Measurements from ENCODE around the gene ROR1. TPM values are rescaled to one million over a fixed set of nuclear protein-coding genes. Genes with fewer than 3 reads are reported as not detected.

ROR1 gene
- total RNA-seq, 6 experiments from 2014 or later = 7.4 to 9.4 (median 8.9) TPM

DNA sequence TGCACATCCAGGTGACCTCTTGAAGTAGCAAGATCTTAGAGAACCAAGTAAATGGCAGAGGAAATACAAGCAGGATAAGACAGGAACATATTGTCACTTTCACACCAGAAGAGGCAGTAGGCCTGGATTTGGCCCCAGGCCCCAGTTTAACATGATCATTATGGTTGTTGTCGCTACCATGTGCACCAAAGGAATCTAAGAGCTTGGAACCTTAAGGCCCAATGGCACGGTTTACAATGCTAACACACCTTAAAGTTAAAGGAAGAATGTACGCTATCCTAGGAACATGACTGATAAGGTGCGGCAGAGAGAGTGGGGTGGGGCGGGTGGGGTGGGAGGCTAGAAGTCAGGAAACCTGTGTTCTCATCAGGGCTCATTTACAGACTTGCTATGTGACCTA lies 147.5 kb downstream of the ROR1 start:
- TF ChIP-seq, protein P1, sequence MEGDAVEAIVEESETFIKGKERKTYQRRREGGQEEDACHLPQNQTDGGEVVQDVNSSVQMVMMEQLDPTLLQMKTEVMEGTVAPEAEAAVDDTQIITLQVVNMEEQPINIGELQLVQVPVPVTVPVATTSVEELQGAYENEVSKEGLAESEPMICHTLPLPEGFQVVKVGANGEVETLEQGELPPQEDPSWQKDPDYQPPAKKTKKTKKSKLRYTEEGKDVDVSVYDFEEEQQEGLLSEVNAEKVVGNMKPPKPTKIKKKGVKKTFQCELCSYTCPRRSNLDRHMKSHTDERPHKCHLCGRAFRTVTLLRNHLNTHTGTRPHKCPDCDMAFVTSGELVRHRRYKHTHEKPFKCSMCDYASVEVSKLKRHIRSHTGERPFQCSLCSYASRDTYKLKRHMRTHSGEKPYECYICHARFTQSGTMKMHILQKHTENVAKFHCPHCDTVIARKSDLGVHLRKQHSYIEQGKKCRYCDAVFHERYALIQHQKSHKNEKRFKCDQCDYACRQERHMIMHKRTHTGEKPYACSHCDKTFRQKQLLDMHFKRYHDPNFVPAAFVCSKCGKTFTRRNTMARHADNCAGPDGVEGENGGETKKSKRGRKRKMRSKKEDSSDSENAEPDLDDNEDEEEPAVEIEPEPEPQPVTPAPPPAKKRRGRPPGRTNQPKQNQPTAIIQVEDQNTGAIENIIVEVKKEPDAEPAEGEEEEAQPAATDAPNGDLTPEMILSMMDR (IDR thresholded peaks at IDR 0.05) = no peak
- Mint-ChIP-seq H3K4me1 (ENCODE audit: low read depth) (peaks cover 39% of the 10 kb centered on the region), H3K4me3 (peak overlapping the region; percentile 53), H3K9me3 (0 out of 2 replicates have a peak, but pooled peaks cover 3% of the 10 kb centered on the region), H3K27me3 (ENCODE audit: insufficient read depth) (no peaks in the 10 kb centered on the region; the same call in 1 of the 2 replicates), H3K36me3 (ENCODE audit: low read depth) (peaks cover 6% of the 10 kb centered on the region; the same call in 1 of the 2 replicates), H3K27ac (peak overlapping the region; percentile 71)
- DNase-seq = no peak

- peaks cover 39% of the 10 kb centered on the region for H3K4me1 Mint-ChIP-seq (ENCODE audit: low read depth)
Measured at GRCh38 chr1:63921802-63922201, 148.0 kb downstream of the ROR1 start.

GRCh38 chr1:63922848-63923247 lies 149.0 kb downstream of the ROR1 start:
- Mint-ChIP-seq H3K4me3 (no peak overlapping the region), H3K27ac (no peak overlapping the region), H3K4me1 (ENCODE audit: low read depth) (peaks cover 33% of the 10 kb centered on the region), H3K9me3 (0 out of 2 replicates have a peak, but pooled peaks cover 4% of the 10 kb centered on the region), H3K36me3 (ENCODE audit: low read depth) (peaks cover 6% of the 10 kb centered on the region; the same call in 1 of the 2 replicates), H3K27me3 (ENCODE audit: insufficient read depth) (no peaks in the 10 kb centered on the region; the same call in 1 of the 2 replicates)
- TF ChIP-seq, protein P1 (IDR thresholded peaks at IDR 0.05) = no peak
- no peak for DNase-seq

More at GRCh38 chr1:63921802-63922201, 148.0 kb downstream of the ROR1 start:
- Mint-ChIP-seq H3K36me3 (ENCODE audit: low read depth) (peaks cover 6% of the 10 kb centered on the region; the same call in 1 of the 2 replicates), H3K4me3 (no peak overlapping the region), H3K9me3 (0 out of 2 replicates have a peak, but pooled peaks cover 4% of the 10 kb centered on the region), H3K27me3 (ENCODE audit: insufficient read depth) (no peaks in the 10 kb centered on the region; the same call in 1 of the 2 replicates), H3K27ac (no peak overlapping the region)
- TF ChIP-seq, protein P1 (IDR thresholded peaks at IDR 0.05) = no peak
- no peak for DNase-seq

- H3K27ac Mint-ChIP-seq = no peak overlapping the region
Measured at GRCh38 chr1:63923302-63923701, 149.5 kb downstream of the ROR1 start.

GRCh38 chr1:63924600-63924999 lies 150.8 kb downstream of the ROR1 start:
- no peak overlapping the region for H3K27ac Mint-ChIP-seq

More at GRCh38 chr1:63923302-63923701, 149.5 kb downstream of the ROR1 start:
- TF ChIP-seq, protein P1 (IDR thresholded peaks at IDR 0.05) = no peak
- Mint-ChIP-seq H3K36me3 (ENCODE audit: low read depth) (peaks cover 2% of the 10 kb centered on the region; the same call in 1 of the 2 replicates), H3K9me3 (0 out of 2 replicates have a peak, but pooled peaks cover 4% of the 10 kb centered on the region), H3K4me3 (no peak overlapping the region), H3K4me1 (ENCODE audit: low read depth) (peaks cover 29% of the 10 kb centered on the region), H3K27me3 (ENCODE audit: insufficient read depth) (no peaks in the 10 kb centered on the region; the same call in 1 of the 2 replicates)
- no peak for DNase-seq

More at GRCh38 chr1:63924600-63924999, 150.8 kb downstream of the ROR1 start:
- no peak for DNase-seq
- no peaks in the 10 kb centered on the region; the same call in 1 of the 2 replicates for H3K27me3 Mint-ChIP-seq (ENCODE audit: insufficient read depth)
- H3K4me3 Mint-ChIP-seq = no peak overlapping the region
- 0 out of 2 replicates have a peak, but pooled peaks cover 4% of the 10 kb centered on the region for H3K9me3 Mint-ChIP-seq
- H3K36me3 Mint-ChIP-seq (ENCODE audit: low read depth) = no peaks in the 10 kb centered on the region
- TF ChIP-seq, protein P1 (IDR thresholded peaks at IDR 0.05) = peak; percentile 23; the same call in 1 of the 2 replicates
- peaks cover 29% of the 10 kb centered on the region for H3K4me1 Mint-ChIP-seq (ENCODE audit: low read depth)
